ENCODE data around the gene GUCY2C. TPM values are rescaled to one million over a fixed set of nuclear protein-coding genes. Genes with fewer than 3 reads are reported as not detected.
A peak's percentile ranks its signal among the peaks of the same experiment; 100 is the strongest.

Gene GUCY2C
- total RNA-seq, 2 donors from 2014 or later: not detected

DNA sequence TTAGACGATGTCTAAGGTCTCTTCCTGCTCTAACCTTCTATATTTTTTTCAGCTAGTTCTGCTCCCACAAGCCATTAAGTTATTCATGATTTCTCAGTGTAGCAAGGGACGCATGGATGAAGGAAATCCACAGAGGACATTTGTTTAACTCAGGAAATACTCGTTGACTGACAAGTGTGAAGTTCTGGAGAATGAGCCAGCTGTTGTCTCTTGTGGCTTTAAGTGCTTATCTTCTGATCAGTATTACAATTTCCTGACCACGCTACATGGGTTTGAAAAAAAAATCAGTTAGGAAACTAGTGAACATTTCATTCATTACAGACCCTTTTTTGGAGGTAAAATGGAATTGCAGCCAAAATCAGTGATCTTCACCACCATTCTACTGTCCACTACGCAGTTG lies 53.1 kb downstream of the GUCY2C start:
- intact Hi-C loops (cut with DNase I): loop anchor here in 1 of 2 donors (10.0 kb wide), 1 partner anchor 362 kb away; no protein-coding TSS in a partner anchor
- no peak for DNase-seq
- ATAC-seq: no peak

DNA sequence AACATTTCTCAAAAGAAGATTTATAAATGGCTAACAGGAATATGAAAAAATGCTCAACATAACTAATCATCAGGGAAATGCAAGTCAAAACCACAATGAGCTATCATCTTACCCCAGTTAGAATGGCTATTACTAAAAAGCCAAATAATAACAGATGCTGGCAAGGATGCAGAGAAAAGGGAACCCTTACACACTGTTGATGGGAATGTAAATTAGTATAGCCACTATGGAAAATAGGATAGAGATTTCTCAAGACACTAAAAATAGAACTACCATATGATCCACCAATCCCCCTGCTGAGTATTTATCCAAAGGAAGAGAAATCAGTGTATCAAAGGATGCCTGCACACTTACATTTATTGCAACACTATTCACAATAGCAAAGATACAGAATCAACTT lies 58.3 kb downstream of the GUCY2C start:
- no peak for DNase-seq
- intact Hi-C loops (cut with DNase I): loop anchor here in 1 of 2 donors (10.0 kb wide), 1 partner anchor 77 kb away; no protein-coding TSS in a partner anchor
- ATAC-seq: no peak

DNA sequence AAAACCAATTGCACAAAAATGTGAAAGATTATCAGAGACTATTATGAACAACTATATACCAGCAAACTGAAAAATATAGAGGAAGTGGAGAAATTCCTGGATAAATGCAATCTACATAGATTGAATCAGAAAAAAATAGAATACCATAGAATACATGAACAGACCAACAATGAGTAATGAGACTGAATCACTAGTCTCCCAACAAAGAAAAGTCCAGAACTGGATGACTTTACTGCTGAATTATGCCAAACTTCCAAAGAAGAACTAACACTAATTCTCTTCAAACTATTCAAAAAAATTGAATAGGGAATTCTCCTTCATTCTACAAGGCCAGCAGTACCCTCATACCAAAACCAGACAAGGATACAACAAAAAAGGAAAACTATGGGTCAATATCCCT lies 60.6 kb downstream of the GUCY2C start:
- intact Hi-C loops (cut with DNase I): loop anchor here in 1 of 2 donors (10.0 kb wide), 1 partner anchor 79 kb away; no protein-coding TSS in a partner anchor
- no peak for ATAC-seq
- no peak for DNase-seq

DNA sequence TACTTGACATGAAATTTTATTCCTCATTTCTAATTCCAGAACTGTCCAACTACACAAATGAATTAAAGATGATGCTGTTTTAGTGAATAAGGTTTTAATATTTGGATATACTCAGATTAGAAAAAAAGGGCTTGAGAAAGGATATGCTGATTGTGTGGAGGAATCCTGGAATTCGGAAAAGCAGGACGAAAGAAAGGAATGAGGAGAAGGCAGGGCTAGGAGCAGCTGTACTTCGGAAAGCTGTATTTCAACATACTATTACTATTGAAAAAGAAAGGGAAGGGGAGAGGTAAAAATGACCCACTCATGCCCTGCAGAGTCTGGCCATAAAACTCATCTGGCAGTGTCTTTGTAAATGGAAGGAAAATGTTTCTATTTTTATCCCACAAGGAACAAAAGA lies 65.6 kb downstream of the GUCY2C start:
- intact Hi-C loops (cut with DNase I): loop anchor here in 1 of 2 donors (10.0 kb wide), 1 partner anchor 84 kb away; no protein-coding TSS in a partner anchor
- no peak for DNase-seq
- no peak for ATAC-seq

DNA sequence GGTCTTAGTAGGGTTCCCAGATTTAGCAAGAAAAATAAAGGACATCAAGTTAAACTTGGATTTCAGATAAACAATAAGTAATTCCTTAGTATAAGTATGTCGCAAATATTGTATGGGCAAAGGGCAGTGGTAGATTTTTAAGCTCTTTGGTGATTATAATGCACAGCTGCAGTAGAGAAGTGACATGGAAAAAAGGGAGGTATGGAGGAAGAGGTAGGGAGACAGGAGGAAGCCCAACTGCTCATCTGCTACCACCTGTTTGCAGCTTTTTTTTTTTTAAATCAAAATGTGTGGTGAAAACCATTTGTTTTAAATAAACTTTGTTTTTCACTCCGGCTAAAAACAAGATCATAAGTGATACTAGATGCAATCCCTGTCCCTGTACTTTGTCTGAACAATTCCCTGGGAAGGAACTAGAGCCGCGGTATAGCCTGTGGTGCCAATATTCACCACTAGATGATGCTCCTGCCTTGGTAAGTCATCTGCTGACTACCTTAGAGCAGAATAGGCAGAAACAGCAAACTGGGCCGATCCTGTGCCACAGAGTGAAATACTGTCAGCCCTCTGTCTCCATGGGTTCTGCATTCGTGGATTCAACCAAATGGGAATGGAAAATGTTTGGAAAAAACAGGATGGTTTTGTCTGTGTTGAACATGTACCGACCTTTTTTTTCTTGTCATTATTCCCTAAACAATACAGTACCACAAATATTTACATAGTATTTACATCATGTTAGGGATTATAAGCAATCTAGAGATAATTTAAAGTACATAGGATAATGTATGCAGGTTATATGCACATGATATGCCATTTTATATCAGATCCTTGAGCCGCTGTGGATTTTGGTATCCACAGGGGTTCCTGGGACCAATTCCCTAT lies 66.3 kb downstream of the GUCY2C start:
- ATAC-seq: peak; percentile 97 to 99
- DNase-seq: peak; percentile 60
- intact Hi-C loops (cut with DNase I): loop anchor here in 1 of 2 donors (10.0 kb wide), 1 partner anchor 85 kb away; no protein-coding TSS in a partner anchor

DNA sequence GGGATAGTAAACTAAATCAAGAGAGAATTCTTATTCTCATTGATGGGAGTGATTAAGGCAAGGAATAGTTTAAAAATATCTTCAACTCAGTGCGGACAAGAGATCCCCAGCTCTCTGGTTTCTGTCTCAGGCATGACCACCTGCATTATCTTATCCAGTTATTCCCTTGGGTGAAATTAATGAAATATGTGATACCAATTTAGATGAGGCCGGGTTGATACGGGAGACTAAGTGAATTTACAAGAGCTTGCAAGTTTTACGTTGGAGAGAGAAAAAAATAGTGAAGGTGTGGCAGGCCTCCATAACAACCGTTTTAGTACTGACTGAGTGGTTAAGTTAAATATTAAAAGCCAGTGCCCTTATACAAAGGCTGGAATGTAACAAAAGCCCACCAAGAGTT lies 67.6 kb downstream of the GUCY2C start:
- intact Hi-C loops (cut with DNase I): no loop called here
- no peak for ATAC-seq
- DNase-seq: no peak

DNA sequence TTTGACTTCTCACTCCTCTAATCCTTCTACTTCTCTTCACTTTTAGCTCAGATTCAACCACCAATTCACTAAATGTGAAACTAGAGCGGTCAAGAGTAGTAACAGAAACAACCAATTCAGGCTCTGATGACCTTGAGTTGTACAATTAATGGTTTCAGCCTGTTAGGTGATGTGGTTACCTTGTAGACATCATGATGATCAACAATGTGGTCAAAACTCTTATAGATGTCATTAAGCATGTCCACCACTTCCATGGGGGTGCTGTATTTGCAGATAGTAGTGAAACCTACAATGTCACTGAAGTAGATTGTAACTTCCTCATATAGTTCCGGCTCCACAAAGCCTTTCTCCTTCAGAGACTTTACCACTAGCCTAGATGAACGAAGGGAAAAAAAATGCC lies 74.6 kb downstream of the GUCY2C start:
- intact Hi-C loops (cut with DNase I): no loop called here
- DNase-seq (no peak), ATAC-seq (no peak)

DNA sequence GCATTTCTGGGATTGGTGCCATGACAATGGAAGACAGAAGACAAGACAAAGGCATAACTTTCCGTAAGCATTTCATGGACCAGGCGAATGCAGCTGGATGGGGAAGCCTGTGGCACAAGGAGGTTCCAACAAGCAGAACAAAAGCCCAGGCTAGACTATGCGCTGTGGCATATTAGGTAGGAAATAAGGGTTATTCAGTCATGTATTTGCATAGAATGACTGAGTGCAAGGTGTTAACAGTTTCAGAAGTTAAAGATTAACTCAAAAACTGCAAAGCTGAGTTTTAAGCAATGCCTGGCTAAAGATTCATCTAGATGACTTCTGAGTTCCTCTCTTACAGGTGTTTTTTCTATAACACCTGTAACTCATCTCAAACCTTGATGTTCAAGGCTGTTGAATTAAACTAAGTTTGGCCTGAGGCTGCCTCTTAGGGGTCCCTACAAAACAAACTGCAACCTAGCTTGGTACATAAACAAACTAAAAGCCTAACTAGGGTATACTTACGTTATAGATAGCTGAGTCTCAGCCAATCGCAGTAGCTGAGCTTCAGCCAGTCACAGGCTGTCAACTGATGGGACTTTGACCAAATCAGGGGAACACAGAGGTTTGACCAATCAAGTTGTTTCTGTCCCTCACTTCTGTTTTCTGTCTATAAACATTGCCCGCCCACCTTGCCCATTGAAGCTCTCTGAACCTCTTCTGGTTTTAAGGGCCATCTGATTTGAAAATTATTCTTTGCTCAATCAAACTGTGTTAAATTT lies 76.5 kb downstream of the GUCY2C start:
- intact Hi-C loops (cut with DNase I): loop anchor here (2.0 to 10.0 kb wide), 2 partner anchors 105 to 385 kb away; no protein-coding TSS in a partner anchor
- no peak for ATAC-seq
- DNase-seq: no peak

DNA sequence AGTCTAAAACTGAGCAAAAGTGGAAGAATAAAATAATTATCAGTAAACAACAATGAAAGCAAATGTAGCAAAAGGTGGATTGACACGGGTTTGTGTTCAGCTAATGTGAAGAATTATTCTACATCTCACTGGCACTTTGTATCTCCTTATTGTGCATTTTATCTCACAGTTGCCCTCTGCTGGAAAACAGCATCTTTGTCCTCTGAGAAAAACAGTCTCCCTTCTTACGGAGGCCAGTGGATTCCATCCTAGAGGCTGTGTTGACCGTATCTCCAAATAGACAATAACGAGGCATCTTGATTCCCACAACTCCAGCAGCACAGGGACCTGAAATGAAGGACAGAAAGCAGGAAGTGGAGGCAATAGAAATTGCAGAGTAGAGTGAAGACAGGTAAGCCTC lies 77.4 kb downstream of the GUCY2C start:
- intact Hi-C loops (cut with DNase I): loop anchor here (2.0 to 10.0 kb wide), 2 partner anchors 104 to 384 kb away; no protein-coding TSS in a partner anchor
- ATAC-seq (peak; percentile 24 to 59), DNase-seq (no peak)

DNA sequence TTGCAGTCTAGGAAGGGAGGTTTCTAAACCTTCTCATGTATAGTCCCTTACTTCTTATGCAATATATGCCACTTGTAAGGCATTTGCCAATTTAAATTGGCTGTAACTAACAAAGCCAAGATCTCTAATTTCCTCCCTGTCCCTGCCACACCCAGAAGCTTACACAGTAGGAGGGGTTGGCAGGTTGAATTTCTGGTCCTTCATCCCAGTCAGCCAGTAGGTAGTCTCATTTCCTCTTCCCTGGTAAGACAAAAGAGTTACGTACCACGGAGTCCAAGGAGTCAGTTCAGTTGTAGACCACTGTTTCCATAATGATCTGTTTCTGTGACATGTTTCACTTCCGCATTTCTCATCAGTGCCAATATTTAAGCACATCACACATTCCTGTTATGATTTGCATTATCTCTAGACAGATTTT lies 81.7 kb downstream of the GUCY2C start:
- ATAC-seq (peak in 1 of 2 donors; percentile 50), DNase-seq (no peak)
- intact Hi-C loops (cut with DNase I): loop anchor here (10.0 kb wide), 1 partner anchor 100 kb away; no protein-coding TSS in a partner anchor

DNA sequence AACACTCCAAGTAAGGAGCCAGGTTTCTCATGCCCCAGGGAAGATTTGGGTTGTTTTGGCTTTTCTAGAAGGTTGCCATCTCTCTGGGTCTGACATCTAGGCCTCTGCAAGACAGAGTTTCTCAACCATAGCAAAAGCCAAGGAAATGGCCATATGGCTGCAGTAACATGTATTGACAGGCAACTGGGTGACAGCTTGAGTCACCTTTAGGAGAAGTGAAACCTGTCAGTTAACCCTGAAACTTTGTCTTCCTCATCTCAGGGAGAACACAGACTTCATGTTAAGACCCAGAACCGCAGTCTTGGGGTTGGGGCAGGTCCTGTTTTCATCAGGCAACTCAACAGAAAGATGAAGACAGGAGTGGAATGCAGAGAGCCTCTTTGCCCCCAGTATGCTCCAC lies 82.7 kb downstream of the GUCY2C start:
- ATAC-seq (peak in 1 of 2 donors; percentile 30), DNase-seq (no peak)
- intact Hi-C loops (cut with DNase I): loop anchor here (10.0 kb wide), 1 partner anchor 99 kb away; no protein-coding TSS in a partner anchor

DNA sequence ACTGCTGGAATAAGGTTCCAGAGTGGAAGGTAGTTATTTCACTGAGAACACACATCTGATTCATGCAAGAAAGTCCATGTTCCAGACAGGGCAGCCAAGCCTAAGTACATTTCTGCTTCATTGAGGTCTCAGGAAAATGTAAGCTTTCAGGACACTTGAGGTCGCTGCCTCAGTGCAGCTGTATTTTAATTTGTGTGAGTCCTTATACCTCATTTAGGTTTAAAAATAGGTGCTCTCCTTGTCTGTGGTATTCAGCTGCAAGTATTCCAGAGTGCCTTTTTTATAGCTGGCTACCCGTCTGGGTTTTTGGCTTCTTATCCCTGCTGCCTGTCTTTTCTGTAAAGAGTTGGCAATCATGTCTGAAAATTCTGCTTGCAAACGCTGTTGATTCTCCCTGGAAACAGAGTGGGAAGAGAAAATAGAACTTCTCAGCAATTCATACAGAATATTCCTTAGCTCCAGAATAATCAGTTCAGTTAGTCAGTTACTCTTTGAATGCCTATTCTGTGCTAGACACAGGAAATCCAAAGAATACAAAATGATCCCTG lies 83.4 kb downstream of the GUCY2C start:
- no peak for DNase-seq
- intact Hi-C loops (cut with DNase I): loop anchor here (10.0 kb wide), 1 partner anchor 98 kb away; no protein-coding TSS in a partner anchor
- ATAC-seq: peak; percentile 44 to 47

DNA sequence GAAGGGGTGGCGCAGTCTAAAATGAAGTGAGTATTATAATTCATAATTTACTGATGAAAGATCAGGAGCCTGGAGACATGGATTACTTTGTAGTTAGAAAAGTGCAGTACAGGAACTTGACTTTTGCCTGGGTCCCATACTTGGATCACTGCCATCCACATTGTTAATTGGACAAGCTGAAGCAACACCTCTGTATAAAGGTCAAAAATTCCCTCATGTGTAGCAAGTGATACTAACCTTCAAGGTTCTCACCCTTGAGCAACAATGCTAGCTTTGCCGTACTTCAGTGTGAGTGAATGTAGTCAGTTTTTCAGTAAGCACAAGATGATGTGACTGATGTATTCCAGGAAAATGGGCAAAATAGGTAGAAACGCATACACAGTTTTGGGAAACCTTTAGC lies 84.1 kb downstream of the GUCY2C start:
- DNase-seq (no peak), ATAC-seq (no peak)
- intact Hi-C loops (cut with DNase I): loop anchor here (10.0 kb wide), 1 partner anchor 97 kb away; no protein-coding TSS in a partner anchor

DNA sequence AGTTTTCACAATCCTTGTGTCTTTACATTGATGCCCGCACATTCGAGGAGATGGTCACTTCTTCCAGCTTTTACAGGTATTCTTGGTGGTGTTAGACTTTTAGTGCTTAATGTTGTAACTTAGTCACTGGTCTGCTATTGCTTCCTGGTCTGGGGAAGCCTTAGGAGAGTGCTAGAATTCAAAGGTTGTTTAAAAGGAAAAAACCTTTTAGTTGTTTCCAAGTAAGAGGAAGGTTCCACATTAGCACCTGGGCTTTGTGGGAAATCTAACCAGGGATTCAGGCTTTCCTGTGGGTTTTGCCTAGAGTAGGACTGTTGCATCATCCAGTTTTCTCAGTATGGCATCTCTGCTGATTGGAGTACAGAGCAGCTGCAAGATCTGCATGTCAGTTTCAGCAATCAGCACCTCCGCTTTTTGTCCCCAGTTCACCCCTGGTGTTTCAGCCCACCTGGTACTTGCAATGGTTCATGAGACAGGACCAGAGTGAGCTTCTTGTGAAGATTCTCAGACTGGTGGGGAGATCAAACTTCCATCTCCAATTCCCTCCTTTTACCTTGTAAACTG lies 84.7 kb downstream of the GUCY2C start:
- ATAC-seq (no peak), DNase-seq (no peak)
- intact Hi-C loops (cut with DNase I): loop anchor here (10.0 kb wide), 1 partner anchor 97 kb away; no protein-coding TSS in a partner anchor

DNA sequence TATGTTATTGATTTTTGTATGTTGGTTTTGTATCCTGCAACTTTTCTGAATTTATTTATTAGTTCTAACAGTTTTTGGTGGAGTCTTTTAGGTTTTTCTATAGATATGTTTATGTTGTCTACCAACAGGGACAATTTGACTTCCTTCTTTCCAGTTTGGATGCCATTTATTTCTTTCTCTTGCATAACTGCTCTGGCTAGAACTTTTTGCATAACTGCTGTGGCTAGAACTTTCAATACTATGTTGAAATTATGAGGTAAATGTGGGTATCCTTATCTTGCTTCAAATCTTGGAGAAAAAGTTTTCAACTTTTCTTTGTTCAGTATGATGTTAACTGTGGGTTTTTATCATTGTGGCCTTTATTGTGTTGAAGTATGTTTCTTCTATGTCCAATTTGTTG lies 88.8 kb downstream of the GUCY2C start:
- intact Hi-C loops (cut with DNase I): no loop called here

DNA sequence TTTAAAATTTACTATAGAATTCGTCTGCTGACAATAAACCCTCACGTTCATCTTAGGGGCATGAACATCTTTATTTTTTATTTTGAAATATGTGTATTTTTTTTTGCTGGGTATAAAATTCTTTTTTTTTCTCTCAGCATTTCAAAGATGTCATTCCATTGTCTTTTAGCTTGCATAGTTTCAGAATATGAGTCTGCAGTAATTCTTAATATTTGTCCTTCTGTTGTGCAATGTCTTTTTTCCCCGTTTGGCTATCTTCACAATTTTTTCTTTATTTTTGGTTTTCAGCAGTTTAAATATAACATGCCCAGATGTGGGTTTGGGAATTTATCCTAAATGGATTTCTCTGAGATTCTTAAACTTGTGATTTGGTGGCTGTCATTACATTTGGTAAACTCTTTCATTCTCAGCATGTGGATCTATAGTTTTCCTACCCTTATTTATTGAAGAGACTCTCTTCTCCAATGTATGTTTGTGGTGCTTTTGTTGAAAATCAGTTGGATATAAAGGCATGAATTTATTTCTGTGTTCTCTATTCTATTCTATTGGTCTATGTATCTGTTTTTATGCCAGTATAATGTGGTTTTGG lies 90.9 kb downstream of the GUCY2C start:
- intact Hi-C loops (cut with DNase I): no loop called here
- ATAC-seq: no peak
- DNase-seq: no peak

More for the DNA sequence above, 88.8 kb downstream of the GUCY2C start:
- DNase-seq (no peak), ATAC-seq (no peak)

DNA sequence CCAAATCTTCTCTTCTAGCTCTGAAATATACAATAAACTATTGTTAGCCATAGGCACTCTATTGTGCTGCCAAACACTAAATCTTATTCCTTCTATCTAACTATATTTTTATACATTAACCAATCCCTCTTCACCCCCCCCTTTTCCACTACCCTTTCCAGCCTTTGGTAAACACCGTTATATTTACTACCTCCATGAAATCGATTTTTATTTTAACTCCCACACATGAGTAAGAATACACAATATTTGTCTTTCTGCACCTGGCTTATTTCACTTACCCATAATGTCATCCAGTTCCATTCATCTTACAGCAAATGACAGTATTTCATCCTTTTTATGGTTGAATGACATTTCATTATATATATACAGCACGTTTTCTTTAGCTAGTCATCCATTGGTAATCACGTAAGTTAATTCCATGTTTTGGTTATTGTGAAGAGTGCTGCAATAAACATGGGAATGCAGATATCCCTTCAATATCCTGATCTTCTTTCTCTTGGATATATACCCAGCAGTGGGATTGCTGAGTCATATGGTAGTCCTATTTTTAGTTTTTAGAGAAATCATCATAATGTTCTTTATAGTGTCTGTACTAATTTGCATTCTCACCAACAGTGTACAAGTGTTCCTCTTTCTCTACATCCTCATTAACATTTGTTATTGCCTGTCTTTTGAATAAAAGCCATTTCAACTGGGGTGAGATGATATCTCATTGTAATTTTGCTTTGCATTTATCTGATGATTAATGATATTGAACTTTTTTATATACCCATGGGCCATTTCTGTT lies 94.5 kb downstream of the GUCY2C start:
- ATAC-seq (no peak), DNase-seq (no peak)
- intact Hi-C loops (cut with DNase I): no loop called here

DNA sequence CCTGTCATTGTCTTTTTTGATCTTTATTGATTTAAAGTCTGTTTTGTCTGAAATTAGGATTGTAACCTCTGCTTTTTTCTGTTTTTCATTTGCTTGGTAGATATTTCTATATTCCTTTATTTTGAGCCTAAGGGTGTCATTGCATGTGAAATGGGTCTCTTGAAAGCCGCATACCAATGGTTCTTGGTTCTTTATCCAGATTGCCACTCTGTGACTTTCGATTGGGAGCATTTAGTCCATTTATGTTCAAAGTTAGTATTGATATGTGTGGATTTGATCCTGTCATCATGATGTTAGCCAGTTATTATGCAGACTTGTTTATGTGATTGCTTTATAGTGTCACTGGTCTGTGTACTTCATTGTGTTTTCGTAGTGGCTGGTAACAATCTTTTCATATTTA lies 98.9 kb downstream of the GUCY2C start:
- DNase-seq (no peak), ATAC-seq (no peak)
- intact Hi-C loops (cut with DNase I): no loop called here
